A673 (cell line): ENCODE measurements around the gene STIMATE. TPM values are rescaled to one million over a fixed set of nuclear protein-coding genes. Genes with fewer than 3 reads are reported as not detected.

Experiments used
- BruUV-seq: library from RNA; stranded (reverse); fragments of 400-500 nt; replicated peaks from 2 replicates; lab custom pipeline; 2021; lab: Mats Ljungman, UMichigan
- CTCF ChIA-PET: fragments of 300-600 bp; sonication (Branson Sonifier 250); formaldehyde crosslinking; loops from one replicate; lab custom pipeline; 2022; ENCODE audit warnings: antibody characterized with exemption; lab: Charles Lee
- POLR2A ChIA-PET: fragments of 300-600 bp; sonication (Branson Sonifier 250); formaldehyde crosslinking; loops from one replicate; lab custom pipeline; 2022; ENCODE audit warnings: antibody characterized with exemption; ENCODE audit not compliant: low non-redundant PET; lab: Charles Lee
- DNase-seq: peaks from one replicate; pipeline ENCODE4 v3.0.0-alpha.2; 2015; ENCODE audit warnings: low spot score
- H3K27ac ChIP-seq: fragments of 200-600 bp; sonication (generic); 2 replicates; pipeline ENCODE4 v1.5.1; 2016; ENCODE audit warnings: mixed run types, low read depth, mild to moderate bottlenecking, mixed read lengths, antibody characterized with exemption, low read length; ENCODE audit not compliant: poor library complexity, severe bottlenecking
- H3K27me3 ChIP-seq: fragments of 200-600 bp; sonication (generic); replicated peaks from 2 replicates; pipeline ENCODE4 v1.6.1; 2017; ENCODE audit warnings: mixed run types, low read depth, mild to moderate bottlenecking, mixed read lengths, antibody characterized with exemption, low read length; ENCODE audit not compliant: insufficient read depth, poor library complexity
- H3K36me3 ChIP-seq: fragments of 200-600 bp; sonication (generic); 2 replicates; pipeline ENCODE4 v1.6.1; 2016; ENCODE audit warnings: mixed run types, mild to moderate bottlenecking, mixed read lengths, antibody characterized with exemption, low read length; ENCODE audit not compliant: insufficient read depth, poor library complexity, severe bottlenecking
- H3K4me1 ChIP-seq: fragments of 200-600 bp; sonication (generic); 2 replicates; pipeline ENCODE4 v1.6.1; 2017; ENCODE audit warnings: mixed run types, mild to moderate bottlenecking, mixed read lengths, antibody characterized with exemption, low read length; ENCODE audit not compliant: insufficient read depth, poor library complexity, severe bottlenecking
- H3K4me3 ChIP-seq: fragments of 200-600 bp; sonication (generic); 2 replicates; pipeline ENCODE4 v1.5.1; 2016; ENCODE audit warnings: low read depth, mixed run types, mild to moderate bottlenecking, mixed read lengths, low read length; ENCODE audit not compliant: poor library complexity, severe bottlenecking
- H3K9me3 ChIP-seq: fragments of 200-600 bp; sonication (generic); 2 replicates; pipeline ENCODE4 v1.6.1; 2016; ENCODE audit warnings: mixed run types, low read depth, mild to moderate bottlenecking, mixed read lengths, antibody characterized with exemption, low read length; ENCODE audit not compliant: poor library complexity, severe bottlenecking
- EZH2 ChIP-seq: fragments of 200-600 bp; sonication (generic); IDR thresholded peaks from 2 replicates; pipeline ENCODE4 v1.6.1; 2017; ENCODE audit warnings: borderline replicate concordance, low read depth, mild to moderate bottlenecking, mixed read lengths, antibody characterized with exemption, low read length; ENCODE audit not compliant: poor library complexity, severe bottlenecking
- intact Hi-C: fragments of 100-400 bp; cut with micrococcal nuclease; formaldehyde crosslinking; loops from one replicate; pipeline ENCODE4 v1.10.0; 2022; ENCODE audit not compliant: unreplicated experiment
- total RNA-seq: library from RNA; stranded (reverse); gene quantifications from 2 replicates; pipeline ENCODE4 v1.2.3, GENCODE V29; 2021
- TF ChIP-seq, protein P1 (sequence below): fragments of 300-800, 200-600 bp; sonication (generic); conservative IDR thresholded peaks from 2 replicates; pipeline ENCODE4 v1.5.1; 2017; ENCODE audit warnings: low read depth, mild to moderate bottlenecking, antibody characterized with exemption, low read length, moderate library complexity, mixed read lengths

Gene STIMATE
- total RNA-seq, 1 experiment from 2014 or later = 11.3 TPM

- ChIA-PET POLR2A (no interaction called here), CTCF (no interaction called here)
- H3K27me3 ChIP-seq = no peaks in the 10 kb centered on the region
- intact Hi-C loops = no loop called here
- H3K4me3 ChIP-seq = no peak overlapping the region
- no peaks in the 10 kb centered on the region for H3K4me1 ChIP-seq
- BruUV-seq = no TSS peak
- H3K27ac ChIP-seq = no peak overlapping the region
- no peaks in the 10 kb centered on the region for H3K36me3 ChIP-seq
- TF ChIP-seq, protein P1, sequence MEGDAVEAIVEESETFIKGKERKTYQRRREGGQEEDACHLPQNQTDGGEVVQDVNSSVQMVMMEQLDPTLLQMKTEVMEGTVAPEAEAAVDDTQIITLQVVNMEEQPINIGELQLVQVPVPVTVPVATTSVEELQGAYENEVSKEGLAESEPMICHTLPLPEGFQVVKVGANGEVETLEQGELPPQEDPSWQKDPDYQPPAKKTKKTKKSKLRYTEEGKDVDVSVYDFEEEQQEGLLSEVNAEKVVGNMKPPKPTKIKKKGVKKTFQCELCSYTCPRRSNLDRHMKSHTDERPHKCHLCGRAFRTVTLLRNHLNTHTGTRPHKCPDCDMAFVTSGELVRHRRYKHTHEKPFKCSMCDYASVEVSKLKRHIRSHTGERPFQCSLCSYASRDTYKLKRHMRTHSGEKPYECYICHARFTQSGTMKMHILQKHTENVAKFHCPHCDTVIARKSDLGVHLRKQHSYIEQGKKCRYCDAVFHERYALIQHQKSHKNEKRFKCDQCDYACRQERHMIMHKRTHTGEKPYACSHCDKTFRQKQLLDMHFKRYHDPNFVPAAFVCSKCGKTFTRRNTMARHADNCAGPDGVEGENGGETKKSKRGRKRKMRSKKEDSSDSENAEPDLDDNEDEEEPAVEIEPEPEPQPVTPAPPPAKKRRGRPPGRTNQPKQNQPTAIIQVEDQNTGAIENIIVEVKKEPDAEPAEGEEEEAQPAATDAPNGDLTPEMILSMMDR = no peak
- TF ChIP-seq EZH2 = no peak
- DNase-seq = no peak
- H3K9me3 ChIP-seq = no peaks in the 10 kb centered on the region
Measured at GRCh38 chr3:52816654-52817053, 80.7 kb downstream of the STIMATE start.

- H3K27ac ChIP-seq = no peak overlapping the region
- DNase-seq = no peak
- TF ChIP-seq, protein P1 = no peak
- no peak for TF ChIP-seq EZH2
- H3K4me1 ChIP-seq = no peaks in the 10 kb centered on the region
- no peak overlapping the region for H3K4me3 ChIP-seq
- ChIA-PET CTCF (no interaction called here), POLR2A (no interaction called here)
- no TSS peak for BruUV-seq
- H3K36me3 ChIP-seq = no peaks in the 10 kb centered on the region
- H3K27me3 ChIP-seq = no peaks in the 10 kb centered on the region
- H3K9me3 ChIP-seq = no peaks in the 10 kb centered on the region
- intact Hi-C loops = no loop called here
Measured at GRCh38 chr3:52816199-52816598, 81.1 kb downstream of the STIMATE start.

DNA sequence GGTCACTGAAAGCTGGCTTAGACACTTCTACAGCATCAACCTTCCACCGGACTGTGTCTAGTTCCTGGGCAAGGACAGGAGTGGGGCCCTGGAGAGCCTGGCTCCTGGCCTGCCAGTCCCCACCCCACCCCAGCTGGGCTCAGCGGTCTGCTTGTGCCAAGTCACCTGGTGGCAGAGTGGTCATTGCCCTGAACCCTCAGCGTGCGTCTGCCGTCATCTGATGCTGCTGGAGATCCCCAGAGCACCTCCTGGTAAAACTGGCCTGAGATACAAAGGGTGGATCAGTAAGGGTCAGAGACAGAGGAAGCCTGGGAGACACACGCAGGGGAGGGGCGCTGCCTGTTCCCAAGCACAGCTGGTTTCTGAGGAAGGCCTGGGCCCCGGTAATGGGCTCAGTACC lies 83.5 kb downstream of the STIMATE start:
- Histone ChIP-seq H3K27ac (no peak overlapping the region), H3K36me3 (no peaks in the 10 kb centered on the region), H3K4me1 (no peaks in the 10 kb centered on the region), H3K4me3 (no peak overlapping the region), H3K9me3 (no peaks in the 10 kb centered on the region), H3K27me3 (no peaks in the 10 kb centered on the region)
- TF ChIP-seq, protein P1 = no peak
- no peak for TF ChIP-seq EZH2
- intact Hi-C loops = no loop called here
- CTCF ChIA-PET = no interaction called here
- BruUV-seq = no TSS peak
- POLR2A ChIA-PET = no interaction called here
- DNase-seq = no peak
